Keratinocyte (primary cell): ENCODE results near the gene AWAT2.
"Not testable (repeated sequence)": the region's sequence is repeated elsewhere in the genome, so short reads cannot be mapped to it uniquely, and the experiment has no call there.

ENCODE experiments used
- EZH2 ChIP-seq: IDR thresholded peaks from one replicate; pipeline ENCODE4 v1.6.1; 2012; ENCODE audit warnings: inconsistent platforms, mild to moderate bottlenecking, low read length, moderate library complexity
- TF ChIP-seq, protein P1 (sequence below), 3 experiments: IDR thresholded peaks in 1 of 3; conservative IDR thresholded peaks in 1 of 3; optimal IDR thresholded peaks in 1 of 3; 2 replicates in 2 of 3; 3 replicates in 1 of 3; pipeline versions ENCODE3 to v1.5.1; 2011; ENCODE audit warnings: low read length in 3 of 3, mild to moderate bottlenecking in 3 of 3, moderate library complexity in 2 of 3, control low read depth in 1 of 3, inconsistent platforms in 1 of 3; ENCODE audit not compliant: insufficient read depth in 2 of 3; ENCODE audit errors: extremely low read depth in 1 of 3

DNA sequence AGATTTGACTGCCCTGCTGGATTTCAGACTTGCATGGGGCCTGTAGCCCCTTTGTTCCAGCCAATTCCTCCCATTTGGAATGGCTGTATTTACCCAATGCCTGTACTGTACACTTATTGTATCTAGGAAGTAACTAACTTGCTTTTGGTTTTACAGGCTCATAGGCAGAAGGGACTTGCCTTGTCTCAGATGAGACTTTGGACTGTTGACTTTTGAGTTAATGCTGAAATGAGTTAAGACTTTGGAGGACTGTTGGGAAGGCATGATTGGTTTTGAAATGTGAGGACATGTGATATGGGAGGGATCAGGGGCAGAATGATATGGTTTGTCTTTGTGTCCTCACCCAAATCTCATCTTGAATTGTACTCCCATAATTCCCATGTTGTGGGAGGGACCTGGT, 51.4 kb downstream of the AWAT2 start:
- TF ChIP-seq, protein P1, sequence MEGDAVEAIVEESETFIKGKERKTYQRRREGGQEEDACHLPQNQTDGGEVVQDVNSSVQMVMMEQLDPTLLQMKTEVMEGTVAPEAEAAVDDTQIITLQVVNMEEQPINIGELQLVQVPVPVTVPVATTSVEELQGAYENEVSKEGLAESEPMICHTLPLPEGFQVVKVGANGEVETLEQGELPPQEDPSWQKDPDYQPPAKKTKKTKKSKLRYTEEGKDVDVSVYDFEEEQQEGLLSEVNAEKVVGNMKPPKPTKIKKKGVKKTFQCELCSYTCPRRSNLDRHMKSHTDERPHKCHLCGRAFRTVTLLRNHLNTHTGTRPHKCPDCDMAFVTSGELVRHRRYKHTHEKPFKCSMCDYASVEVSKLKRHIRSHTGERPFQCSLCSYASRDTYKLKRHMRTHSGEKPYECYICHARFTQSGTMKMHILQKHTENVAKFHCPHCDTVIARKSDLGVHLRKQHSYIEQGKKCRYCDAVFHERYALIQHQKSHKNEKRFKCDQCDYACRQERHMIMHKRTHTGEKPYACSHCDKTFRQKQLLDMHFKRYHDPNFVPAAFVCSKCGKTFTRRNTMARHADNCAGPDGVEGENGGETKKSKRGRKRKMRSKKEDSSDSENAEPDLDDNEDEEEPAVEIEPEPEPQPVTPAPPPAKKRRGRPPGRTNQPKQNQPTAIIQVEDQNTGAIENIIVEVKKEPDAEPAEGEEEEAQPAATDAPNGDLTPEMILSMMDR (optimal IDR thresholded peaks at IDR 0.05 in 1 of 3, IDR thresholded peaks at IDR 0.05 in 1 of 3, conservative IDR thresholded peaks at IDR 0.05 in 1 of 3; ENCODE audit: extremely low read depth in 1 of 3, insufficient read depth in 2 of 3, low read length in 3 of 3) = not testable (repeated sequence)
- not testable (repeated sequence) for TF ChIP-seq EZH2
